CD4-positive, alpha-beta T cell treated with Interleukin-17A for 1 hour (primary cell): Measurements from ENCODE around the gene TSFM.
A peak's percentile ranks its signal among the peaks of the same experiment; 100 is the strongest.
"Not testable (repeated sequence)": the region's sequence is repeated elsewhere in the genome, so short reads cannot be mapped to it uniquely, and the experiment has no call there.

Experiments
- DNase-seq: peaks from one replicate; pipeline ENCODE4 v3.0.0-alpha.2; 2020

The TSFM gene

DNA sequence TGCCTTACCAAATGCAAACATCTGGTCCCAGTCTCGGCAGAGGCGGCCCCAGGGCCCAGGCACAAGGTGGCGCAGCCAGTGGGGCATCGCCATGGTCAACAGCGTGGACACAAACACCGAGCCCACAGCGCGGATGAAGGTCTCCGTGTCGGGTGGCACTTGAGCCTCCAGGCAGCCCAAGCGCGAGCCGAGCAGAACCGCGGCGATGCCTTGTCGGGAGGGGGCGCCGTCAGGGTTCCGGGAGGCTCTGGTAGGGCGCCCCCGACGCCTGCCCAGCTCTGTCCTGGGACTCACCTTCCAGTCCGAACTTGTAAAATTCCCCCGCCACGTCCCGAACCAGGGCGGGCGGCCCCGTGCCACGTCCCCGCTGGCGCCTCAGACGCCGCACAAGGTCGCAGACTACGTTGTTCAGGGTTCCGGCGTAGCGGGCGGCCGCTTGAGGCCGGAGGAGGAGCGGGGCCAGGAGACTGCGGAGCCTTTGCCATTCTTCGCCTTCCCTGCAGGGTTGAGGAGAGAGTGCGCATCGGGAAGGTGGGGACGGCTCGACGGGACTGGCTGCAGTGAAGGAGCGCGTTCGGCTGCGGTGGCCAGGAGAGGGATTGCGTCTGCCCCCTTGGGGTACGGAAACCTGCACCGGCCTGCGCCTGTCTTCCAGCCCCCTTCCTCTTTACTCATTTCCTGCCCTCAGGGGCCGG is 17.4 kb upstream of the TSFM start:
- peak; percentile 53 for DNase-seq

DNA sequence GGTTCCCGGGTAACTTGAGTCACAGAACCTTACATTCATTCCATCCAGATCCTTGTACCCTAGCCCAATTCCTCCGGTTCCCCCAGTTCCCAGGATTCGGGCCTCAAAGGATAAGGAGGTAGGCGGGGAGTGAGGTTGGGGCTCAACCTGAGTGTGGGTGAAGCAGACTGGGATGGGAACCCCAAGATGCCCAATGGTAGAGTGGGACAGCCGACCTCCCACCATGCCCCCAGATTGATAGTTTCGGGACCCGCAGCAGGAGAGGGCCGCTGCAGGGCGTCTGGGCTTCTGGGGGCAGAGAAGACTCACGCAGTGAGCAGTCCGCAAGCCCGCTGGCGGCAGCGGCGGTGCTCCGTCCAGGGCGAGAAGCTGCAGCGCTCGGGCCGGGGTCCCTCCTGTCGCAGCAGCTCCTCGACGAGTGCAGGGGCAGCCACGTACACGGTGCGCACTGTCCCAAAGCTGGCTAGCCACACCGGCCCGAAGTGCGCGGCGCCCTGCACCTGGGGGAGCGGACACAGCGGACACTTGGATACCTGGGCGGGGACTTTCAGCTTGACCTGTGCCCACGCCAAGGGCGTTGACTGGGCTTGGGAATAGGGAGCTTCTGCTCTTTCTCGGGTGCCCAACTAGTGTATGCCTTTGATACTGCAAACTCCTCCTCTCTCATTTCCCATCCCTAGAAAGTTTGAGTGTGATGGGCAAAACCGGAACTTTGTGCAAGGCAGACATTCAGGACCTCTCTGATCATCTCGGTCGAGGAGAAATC is 16.7 kb upstream of the TSFM start:
- DNase-seq: no peak

- no peak for DNase-seq
Observed at GRCh38 chr12:57766464-57767304, 15.9 kb upstream of the TSFM start, which contains the start of gene CYP27B1. TSS of gene CYP27B1 (minus strand) at chr12:57767078. CDS start at chr12:57767041, 37 bp downstream.

- no peak for DNase-seq
Observed at GRCh38 chr12:57767305-57767698, 15.3 kb upstream of the TSFM start.

DNA sequence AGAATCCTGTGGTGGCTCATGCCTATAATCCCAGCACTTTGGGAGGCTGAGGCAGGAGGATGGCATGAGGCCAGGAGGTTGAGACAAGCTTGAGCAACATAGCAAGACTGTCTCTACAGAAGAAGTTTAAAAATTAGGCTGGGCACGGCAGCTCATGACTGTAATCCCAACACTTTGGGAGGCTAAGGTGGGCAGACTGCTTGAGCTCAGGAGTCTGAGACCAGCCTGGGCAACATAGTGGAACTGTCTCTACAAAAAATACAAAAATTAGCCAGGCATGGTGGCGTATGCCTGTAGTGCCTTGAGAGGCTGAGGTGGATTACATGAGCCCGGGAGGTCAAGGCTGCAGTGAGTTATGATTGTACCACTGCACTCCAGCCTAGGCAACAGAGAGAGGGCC is 14.7 kb upstream of the TSFM start:
- DNase-seq: no peak

- DNase-seq: no peak
Observed at GRCh38 chr12:57769594-57769993, 13.0 kb upstream of the TSFM start.

GRCh38 chr12:57770734-57771133 is 11.9 kb upstream of the TSFM start:
- DNase-seq: no peak

GRCh38 chr12:57771236-57771872 is 11.2 kb upstream of the TSFM start:
- peak; percentile 87 for DNase-seq

DNA sequence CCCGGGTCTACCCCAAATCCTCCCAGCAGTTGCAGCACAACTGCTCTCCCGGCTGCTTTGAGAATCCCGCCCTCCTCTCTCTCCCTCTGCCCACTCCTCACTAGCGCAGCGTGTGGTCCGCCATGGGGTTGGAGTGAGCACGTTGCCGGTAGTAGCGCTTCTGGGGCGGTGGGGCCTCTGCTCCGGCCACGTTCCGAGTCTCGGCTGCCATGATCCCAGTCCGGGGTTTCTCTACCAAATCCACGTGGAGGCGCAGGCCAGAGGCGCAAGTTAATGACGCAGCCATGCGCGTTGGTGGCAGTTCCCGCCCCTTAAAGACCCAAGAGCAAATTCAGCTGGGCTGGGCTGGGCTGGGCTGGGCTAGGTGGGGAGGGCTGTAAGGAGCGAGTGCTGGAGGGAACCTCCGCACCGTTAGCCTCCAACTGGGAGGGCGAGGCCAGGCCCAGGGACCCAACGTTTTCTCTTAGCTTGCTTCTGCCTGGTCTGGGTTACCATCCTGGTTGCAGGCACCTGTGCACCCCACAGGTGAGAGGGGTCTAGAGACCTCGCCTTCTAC is 10.6 kb upstream of the TSFM start, which contains the start of gene METTL1:
Gene METTL1, minus strand, starts transcription at position 233 of the 556 bp plus-strand sequence. Its CDS starts 22 bp downstream, at position 211.
- peak; percentile 93 for DNase-seq

DNA sequence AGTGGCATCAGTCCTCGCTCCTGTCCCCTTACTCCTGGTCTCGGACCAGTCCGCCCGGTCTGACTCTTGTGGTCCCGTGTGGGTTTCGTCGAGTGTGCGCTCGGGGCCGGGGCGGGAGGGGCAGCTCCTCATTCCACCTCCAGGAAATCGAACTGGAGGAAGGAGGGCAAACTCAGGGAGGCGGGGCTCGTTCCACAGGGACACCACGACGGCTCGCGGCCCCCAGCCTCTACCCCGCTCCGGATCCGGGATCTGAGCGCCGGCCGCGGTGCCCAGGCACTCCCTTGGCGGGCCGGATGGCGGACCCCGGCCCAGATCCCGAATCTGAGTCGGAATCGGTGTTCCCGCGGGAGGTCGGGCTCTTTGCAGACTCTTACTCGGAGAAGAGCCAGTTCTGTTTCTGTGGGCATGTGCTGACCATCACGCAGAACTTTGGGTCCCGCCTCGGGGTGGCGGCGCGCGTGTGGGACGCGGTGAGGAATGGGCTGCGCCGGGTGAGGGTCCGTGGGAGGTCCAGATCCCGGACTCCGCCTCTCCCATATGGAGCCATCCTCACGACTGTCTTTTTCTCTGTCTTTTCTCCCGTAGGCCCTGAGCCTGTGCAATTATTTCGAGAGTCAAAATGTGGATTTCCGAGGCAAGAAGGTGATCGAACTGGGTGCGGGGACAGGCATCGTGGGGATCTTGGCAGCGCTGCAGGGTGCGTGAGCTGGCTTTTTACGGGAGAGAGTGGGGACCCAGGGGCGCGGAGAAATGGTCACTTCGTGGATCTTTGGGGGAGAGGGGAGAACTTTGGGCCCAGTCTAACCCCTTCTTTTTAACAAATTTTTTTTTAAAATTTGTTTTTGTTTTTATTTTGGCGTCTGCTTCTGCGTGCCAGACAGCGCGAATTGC is 9.9 kb upstream of the TSFM start, which contains the start of gene EEF1AKMT3:
Gene EEF1AKMT3, plus strand, starts transcription at position 186 of the 894 bp plus-strand sequence. Its CDS starts 111 bp downstream, at position 297.
- no peak for DNase-seq

DNA sequence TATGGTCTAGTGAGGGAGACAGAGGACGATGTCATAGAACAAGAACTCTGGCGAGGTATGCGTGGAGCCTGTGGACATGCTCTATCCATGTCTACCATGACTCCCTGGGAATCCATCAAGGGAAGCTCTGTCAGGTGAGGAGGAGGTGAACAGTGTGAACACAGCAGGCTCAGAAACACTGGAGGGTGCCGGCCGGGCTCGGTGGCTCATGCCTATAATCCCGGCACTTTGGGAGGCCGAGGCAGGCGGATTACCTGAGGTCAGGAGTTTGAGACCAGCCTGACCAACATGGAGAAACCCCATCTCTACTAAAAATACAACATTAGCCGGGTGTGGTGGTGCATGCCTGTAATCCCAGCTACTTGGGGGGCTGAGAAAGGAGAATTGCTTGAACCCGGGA is 8.0 kb upstream of the TSFM start:
- not testable (repeated sequence) for DNase-seq

- DNase-seq: no peak
Observed at GRCh38 chr12:57775044-57775443, 7.5 kb upstream of the TSFM start.

DNA sequence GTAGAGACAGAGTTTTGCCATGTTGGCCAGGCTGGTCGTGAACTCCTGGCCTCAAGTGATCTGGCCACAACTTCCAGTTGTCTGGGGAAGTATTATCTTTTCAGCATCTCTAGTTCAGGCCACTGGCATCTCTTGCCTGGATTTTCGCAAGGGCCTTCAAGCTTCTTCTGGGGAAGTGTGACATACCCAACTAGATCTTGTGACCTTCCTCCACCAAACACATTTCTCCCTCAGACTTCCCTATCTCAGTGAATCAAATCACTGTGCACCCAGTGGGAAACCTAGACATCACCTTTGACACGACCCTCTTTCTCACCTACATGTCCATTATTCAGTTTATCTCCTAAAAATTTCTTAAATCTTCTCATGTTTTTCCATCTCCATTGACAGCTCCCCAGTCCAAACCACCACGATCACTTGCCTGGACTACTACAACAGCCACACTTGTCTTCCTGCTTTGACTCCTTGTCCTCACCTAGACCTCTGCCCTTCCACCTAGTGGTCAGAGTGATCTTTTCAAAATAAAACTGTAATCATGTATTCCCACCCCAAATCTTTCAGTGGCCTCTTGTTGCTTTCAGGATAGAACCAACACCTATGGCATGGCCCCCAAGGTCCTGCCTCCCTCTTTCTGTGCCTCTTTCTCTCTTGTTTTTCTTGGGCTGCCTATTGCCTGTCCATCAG is 6.9 kb upstream of the TSFM start:
- DNase-seq: no peak

GRCh38 chr12:57776247-57776587 is 6.4 kb upstream of the TSFM start:
- DNase-seq: no peak

DNA sequence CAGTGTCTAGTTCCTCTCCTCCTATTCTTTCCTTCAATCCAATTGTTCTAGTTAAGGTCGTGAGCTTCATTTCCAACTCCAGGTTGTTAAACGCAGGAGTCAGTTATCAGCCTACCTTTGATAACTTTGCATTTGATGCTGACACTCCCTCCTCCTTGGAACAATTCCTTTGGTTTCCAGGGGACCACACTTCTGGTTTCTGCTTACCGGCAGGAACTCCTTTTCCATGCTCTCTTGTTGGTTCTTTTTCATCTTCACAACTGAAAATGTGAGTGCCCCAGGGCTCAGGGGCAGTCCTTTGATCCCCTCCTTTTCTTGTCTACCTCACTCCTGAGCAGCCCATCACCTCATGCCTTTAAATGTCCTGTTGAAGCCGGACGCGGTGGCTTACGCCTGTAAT is 5.2 kb upstream of the TSFM start:
- no peak for DNase-seq

- DNase-seq: no peak
Observed at GRCh38 chr12:57777911-57778310, 4.7 kb upstream of the TSFM start.

DNA sequence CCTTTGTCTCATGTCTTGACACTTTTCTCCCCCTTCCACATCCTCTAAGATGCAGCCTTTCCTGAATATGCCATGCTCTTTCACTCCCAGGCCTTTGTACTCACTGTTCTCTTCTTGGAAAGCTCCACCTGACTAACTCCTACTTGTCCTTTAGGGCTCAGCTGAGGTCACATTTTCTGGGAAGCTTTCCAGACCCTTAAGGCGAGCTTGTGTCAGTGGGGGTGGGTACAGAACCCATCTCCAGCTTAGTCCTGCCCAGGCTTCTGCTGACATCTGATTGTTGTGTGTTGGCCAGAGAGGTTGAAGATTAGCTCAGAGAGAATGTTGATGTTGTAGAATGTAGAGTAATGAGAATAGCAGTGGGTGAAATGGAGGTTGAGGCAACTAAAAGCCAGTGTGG is 2.9 kb upstream of the TSFM start:
- no peak for DNase-seq

DNA sequence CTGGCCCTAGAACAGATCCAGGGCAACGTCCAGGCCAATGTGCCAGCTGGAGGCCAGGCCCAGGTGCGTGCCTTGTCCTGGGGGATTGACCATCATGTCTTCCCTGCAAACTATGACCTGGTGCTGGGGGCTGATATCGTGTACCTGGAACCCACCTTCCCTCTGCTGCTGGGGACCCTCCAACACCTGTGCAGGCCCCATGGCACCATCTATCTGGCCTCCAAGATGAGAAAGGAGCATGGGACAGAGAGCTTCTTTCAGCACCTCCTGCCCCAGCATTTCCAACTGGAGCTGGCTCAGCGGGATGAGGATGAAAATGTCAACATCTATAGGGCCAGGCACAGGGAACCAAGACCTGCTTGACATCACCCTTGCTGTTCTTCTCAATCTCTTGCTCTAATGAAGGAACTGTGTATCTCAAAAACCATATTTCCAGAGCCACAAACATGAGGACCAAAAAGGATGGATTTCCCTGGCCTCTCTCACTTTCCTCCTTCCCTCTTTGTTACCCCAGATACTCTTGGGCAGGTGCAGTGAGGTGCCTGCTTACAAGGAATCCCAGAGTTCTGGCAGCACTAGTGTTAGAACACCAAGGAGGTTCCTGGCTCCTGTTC is 2.2 kb upstream of the TSFM start:
- no peak for DNase-seq

GRCh38 chr12:57781244-57781643 is 1.3 kb upstream of the TSFM start:
- DNase-seq: peak; percentile 32

- DNase-seq: no peak
Observed at GRCh38 chr12:57781801-57782200, 786 bp upstream of the TSFM start.
